NT2/D1 (cell line): ENCODE data around the gene PODN.

ENCODE experiments used
- DNase-seq: peaks from one replicate; pipeline ENCODE4 v3.0.0-alpha.2; 2011; ENCODE audit warnings: low read depth, low spot score
- H3K27me3 ChIP-seq: 2 replicates; pipeline ENCODE4 v1.6.0; 2011; ENCODE audit warnings: mild to moderate bottlenecking; ENCODE audit not compliant: insufficient read length, insufficient read depth
- H3K36me3 ChIP-seq: 2 replicates; pipeline ENCODE4 v1.6.1; 2011; ENCODE audit warnings: mild to moderate bottlenecking, low read length, mixed read lengths; ENCODE audit not compliant: insufficient read depth, insufficient read length
- H3K4me1 ChIP-seq: 2 replicates; pipeline ENCODE4 v1.5.1; 2011; ENCODE audit not compliant: insufficient read depth, insufficient read length
- H3K4me3 ChIP-seq: 2 replicates; pipeline ENCODE4 v1.5.1; 2011; ENCODE audit warnings: low read depth; ENCODE audit not compliant: insufficient read length
- H3K9ac ChIP-seq: 2 replicates; pipeline ENCODE4 v1.6.0; 2011; ENCODE audit warnings: low read depth; ENCODE audit not compliant: insufficient read length
- H3K9me3 ChIP-seq: 2 replicates; pipeline ENCODE4 v1.5.1; 2011; ENCODE audit warnings: mild to moderate bottlenecking, low read length; ENCODE audit not compliant: insufficient read depth
- SUZ12 ChIP-seq: IDR thresholded peaks from 2 replicates; pipeline ENCODE4 v1.6.1; 2011; ENCODE audit not compliant: insufficient read length, insufficient read depth; ENCODE audit errors: extremely low read depth
- YY1 ChIP-seq: IDR thresholded peaks from 2 replicates; pipeline ENCODE4 v1.6.1; 2011; ENCODE audit not compliant: insufficient read length, insufficient read depth
- ZNF274 ChIP-seq: IDR thresholded peaks from 2 replicates; pipeline ENCODE4 v1.6.1; 2011; ENCODE audit warnings: mild to moderate bottlenecking, low read depth, low read length

The PODN gene

GRCh38 chr1:53024117-53024516, 37.9 kb upstream of the PODN start:
- Histone ChIP-seq H3K4me3 (no peak overlapping the region), H3K4me1 (no peaks in the 10 kb centered on the region), H3K9ac (no peak overlapping the region), H3K9me3 (no peaks in the 10 kb centered on the region), H3K36me3 (peaks cover under 1% of the 10 kb centered on the region), H3K27me3 (no peaks in the 10 kb centered on the region)
- TF ChIP-seq YY1 (no peak), ZNF274 (no peak), SUZ12 (no peak)
- DNase-seq = no peak

DNA sequence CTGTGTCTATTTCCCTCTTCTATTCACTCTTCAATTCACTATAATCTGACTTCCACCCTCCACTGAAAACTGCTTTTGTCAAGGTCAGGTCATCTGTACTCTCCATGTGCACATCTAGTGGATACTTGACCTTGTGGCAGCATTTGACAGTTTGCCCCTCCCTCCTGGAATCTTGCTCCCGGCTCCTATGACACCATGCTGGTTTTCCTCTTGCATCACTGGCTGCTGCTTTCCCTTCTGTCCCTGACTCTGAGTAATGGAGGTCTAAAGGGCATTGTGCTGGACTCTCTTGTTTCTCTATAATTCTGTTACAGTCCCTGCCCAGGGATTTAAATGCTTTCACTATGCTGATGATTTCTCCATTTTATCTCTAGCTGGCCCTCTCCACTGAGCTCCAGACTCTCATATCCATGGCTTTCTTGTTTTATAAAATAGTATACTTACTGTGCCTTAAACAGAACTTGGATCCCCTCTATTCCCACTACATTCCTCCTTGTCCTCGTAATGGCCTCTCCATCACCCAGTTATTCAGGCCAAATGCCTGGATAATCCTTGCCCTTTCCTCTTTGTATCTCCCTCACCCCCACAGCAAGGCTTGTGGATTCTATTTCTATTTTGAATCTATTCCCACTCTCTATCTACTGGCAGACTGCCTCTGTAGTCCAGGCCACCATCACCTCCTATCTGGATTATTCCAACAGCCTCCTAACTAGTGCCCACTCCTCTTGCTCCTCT, 36.8 kb upstream of the PODN start:
- Histone ChIP-seq H3K27me3 (no peaks in the 10 kb centered on the region), H3K4me1 (no peaks in the 10 kb centered on the region), H3K9me3 (no peaks in the 10 kb centered on the region), H3K4me3 (no peak overlapping the region), H3K36me3 (peaks cover 6% of the 10 kb centered on the region), H3K9ac (no peak overlapping the region)
- TF ChIP-seq SUZ12 (no peak), ZNF274 (no peak), YY1 (no peak)
- DNase-seq = no peak

DNA sequence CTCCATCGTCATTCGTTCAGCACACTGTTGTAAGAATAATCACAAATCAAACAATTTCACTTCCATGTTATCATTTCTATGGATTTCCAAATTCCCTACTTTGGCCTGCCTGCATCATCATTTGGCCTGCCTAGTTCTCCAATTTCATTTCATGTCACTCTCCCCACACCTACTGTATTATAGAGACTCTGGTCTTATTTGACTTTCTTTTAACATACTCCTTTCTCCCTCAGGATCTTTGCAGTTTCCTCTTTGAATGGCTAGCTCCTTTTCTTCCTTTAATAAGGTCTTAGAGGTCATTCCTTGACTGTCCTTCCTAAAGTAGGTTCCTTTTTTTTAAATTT, 36.3 kb upstream of the PODN start:
- Histone ChIP-seq H3K4me1 (no peaks in the 10 kb centered on the region), H3K9ac (no peak overlapping the region), H3K36me3 (peaks cover 6% of the 10 kb centered on the region), H3K4me3 (no peak overlapping the region), H3K27me3 (no peaks in the 10 kb centered on the region), H3K9me3 (no peaks in the 10 kb centered on the region)
- DNase-seq = no peak
- TF ChIP-seq ZNF274 = no peak
- TF ChIP-seq YY1 = no peak
- TF ChIP-seq SUZ12 = no peak

DNA sequence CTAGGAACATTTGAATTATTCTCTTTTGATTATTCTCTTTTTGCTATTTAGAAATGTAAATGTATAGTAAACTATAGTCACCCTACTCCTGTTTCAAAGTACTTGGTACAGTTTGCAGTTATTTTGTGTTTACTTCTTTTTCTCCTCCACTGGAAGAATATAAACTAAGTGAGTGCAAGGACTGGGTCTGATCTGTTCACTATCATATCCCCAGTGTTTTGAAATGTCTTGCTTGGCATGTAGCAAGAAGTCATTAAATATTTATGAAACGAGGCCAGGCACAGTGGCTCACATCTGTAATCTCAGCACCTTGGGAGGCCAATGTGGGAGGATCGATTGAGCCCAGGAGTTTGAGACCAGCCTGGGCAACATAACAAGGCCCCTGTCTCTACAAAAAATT, 35.8 kb upstream of the PODN start:
- Histone ChIP-seq H3K4me1 (no peaks in the 10 kb centered on the region), H3K36me3 (peaks cover 6% of the 10 kb centered on the region), H3K9ac (no peak overlapping the region), H3K4me3 (no peak overlapping the region), H3K9me3 (no peaks in the 10 kb centered on the region), H3K27me3 (no peaks in the 10 kb centered on the region)
- TF ChIP-seq ZNF274 (no peak), SUZ12 (no peak), YY1 (no peak)
- no peak for DNase-seq

- H3K9ac ChIP-seq = no peak overlapping the region
- H3K4me1 ChIP-seq = no peaks in the 10 kb centered on the region
- no peak overlapping the region for H3K4me3 ChIP-seq
- no peak for TF ChIP-seq YY1
- no peak for TF ChIP-seq SUZ12
- TF ChIP-seq ZNF274 = no peak
- H3K36me3 ChIP-seq = peaks cover 6% of the 10 kb centered on the region
- H3K9me3 ChIP-seq = no peaks in the 10 kb centered on the region
- H3K27me3 ChIP-seq = no peaks in the 10 kb centered on the region
- no peak for DNase-seq
These were observed 30.3 kb upstream of the PODN start for GRCh38 chr1:53031732-53032131.

GRCh38 chr1:53037159-53037558, 24.9 kb upstream of the PODN start:
- no peak for DNase-seq
- H3K4me1 ChIP-seq = no peaks in the 10 kb centered on the region
- H3K9ac ChIP-seq = no peak overlapping the region
- H3K36me3 ChIP-seq = peaks cover 14% of the 10 kb centered on the region
- no peak overlapping the region for H3K4me3 ChIP-seq
- TF ChIP-seq ZNF274 (no peak), YY1 (no peak), SUZ12 (no peak)
- H3K9me3 ChIP-seq = no peaks in the 10 kb centered on the region
- H3K27me3 ChIP-seq = no peaks in the 10 kb centered on the region

GRCh38 chr1:53038566-53038965, 23.4 kb upstream of the PODN start:
- Histone ChIP-seq H3K9ac (no peak overlapping the region), H3K36me3 (peaks cover 14% of the 10 kb centered on the region), H3K27me3 (no peaks in the 10 kb centered on the region), H3K9me3 (no peaks in the 10 kb centered on the region), H3K4me1 (no peaks in the 10 kb centered on the region), H3K4me3 (no peak overlapping the region)
- DNase-seq = no peak
- TF ChIP-seq YY1 (no peak), SUZ12 (no peak), ZNF274 (no peak)
